ENCODE results near the gene CARNS1.

GRCh38 chr11:67370351-67371076 lies 45.0 kb upstream of the CARNS1 start:
- TF ChIP-seq CTCF (IDR thresholded peaks at IDR 0.05) = no peak
- no peak for TF ChIP-seq POLR2A (IDR thresholded peaks at IDR 0.05)
